ENCODE results near the gene GRID1.

Gene GRID1

DNA sequence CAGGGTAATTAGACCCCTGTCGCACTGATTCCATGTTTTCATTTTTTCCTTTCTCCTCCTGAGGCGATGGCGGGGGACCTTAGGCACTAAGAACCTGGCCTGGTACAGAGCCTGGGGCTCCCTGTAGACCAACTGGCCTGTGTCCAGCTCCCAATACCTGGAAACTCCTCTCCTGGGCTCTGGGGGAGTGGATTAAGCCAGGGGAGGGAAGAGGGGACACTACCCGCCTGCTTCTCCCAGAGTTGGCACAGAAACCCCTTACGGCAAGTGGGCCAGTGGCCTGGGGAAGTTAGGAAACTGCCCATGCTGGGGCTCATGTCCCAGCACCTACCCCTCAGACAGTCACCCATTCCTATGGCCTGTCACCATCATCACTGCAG is 121.6 kb downstream of the GRID1 start:
- H4K20me1 ChIP-seq (ENCODE audit: insufficient read depth, low read length), result no peaks in the 10 kb centered on the region
- no peak overlapping the region for H3K27ac ChIP-seq (ENCODE audit: low read depth, low read length, poor library complexity, severe bottlenecking)
- H3K4me1 ChIP-seq (ENCODE audit: insufficient read depth, low read length, severe bottlenecking), result no peaks in the 10 kb centered on the region
- no peaks in the 10 kb centered on the region for H3K79me2 ChIP-seq (ENCODE audit: insufficient read depth, low read length)
- H3K9me3 ChIP-seq (ENCODE audit: low read length), result no peaks in the 10 kb centered on the region
- no peaks in the 10 kb centered on the region for H3K27me3 ChIP-seq (ENCODE audit: insufficient read depth, low read length)
- H3K9me2 ChIP-seq (ENCODE audit: low read depth, low read length), result no peaks in the 10 kb centered on the region
- no peak overlapping the region for H2AFZ ChIP-seq (ENCODE audit: low read length)
- no peak overlapping the region for H3K9ac ChIP-seq (ENCODE audit: low read length)
- H3F3A ChIP-seq (ENCODE audit: insufficient read depth, low read length), result no peaks in the 10 kb centered on the region
- H3K36me3 ChIP-seq (ENCODE audit: insufficient read depth, low read length), result no peaks in the 10 kb centered on the region
- H3K4me2 ChIP-seq (ENCODE audit: low read length), result no peak overlapping the region
- no peak overlapping the region for H3K4me3 ChIP-seq (ENCODE audit: low read depth, low read length, poor library complexity, severe bottlenecking)
- TF ChIP-seq, protein P1, sequence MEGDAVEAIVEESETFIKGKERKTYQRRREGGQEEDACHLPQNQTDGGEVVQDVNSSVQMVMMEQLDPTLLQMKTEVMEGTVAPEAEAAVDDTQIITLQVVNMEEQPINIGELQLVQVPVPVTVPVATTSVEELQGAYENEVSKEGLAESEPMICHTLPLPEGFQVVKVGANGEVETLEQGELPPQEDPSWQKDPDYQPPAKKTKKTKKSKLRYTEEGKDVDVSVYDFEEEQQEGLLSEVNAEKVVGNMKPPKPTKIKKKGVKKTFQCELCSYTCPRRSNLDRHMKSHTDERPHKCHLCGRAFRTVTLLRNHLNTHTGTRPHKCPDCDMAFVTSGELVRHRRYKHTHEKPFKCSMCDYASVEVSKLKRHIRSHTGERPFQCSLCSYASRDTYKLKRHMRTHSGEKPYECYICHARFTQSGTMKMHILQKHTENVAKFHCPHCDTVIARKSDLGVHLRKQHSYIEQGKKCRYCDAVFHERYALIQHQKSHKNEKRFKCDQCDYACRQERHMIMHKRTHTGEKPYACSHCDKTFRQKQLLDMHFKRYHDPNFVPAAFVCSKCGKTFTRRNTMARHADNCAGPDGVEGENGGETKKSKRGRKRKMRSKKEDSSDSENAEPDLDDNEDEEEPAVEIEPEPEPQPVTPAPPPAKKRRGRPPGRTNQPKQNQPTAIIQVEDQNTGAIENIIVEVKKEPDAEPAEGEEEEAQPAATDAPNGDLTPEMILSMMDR (IDR thresholded peaks at IDR 0.05; ENCODE audit: low read length), result no peak
- no peak for TF ChIP-seq EZH2 (IDR thresholded peaks at IDR 0.05; ENCODE audit: borderline replicate concordance, low read length)

DNA sequence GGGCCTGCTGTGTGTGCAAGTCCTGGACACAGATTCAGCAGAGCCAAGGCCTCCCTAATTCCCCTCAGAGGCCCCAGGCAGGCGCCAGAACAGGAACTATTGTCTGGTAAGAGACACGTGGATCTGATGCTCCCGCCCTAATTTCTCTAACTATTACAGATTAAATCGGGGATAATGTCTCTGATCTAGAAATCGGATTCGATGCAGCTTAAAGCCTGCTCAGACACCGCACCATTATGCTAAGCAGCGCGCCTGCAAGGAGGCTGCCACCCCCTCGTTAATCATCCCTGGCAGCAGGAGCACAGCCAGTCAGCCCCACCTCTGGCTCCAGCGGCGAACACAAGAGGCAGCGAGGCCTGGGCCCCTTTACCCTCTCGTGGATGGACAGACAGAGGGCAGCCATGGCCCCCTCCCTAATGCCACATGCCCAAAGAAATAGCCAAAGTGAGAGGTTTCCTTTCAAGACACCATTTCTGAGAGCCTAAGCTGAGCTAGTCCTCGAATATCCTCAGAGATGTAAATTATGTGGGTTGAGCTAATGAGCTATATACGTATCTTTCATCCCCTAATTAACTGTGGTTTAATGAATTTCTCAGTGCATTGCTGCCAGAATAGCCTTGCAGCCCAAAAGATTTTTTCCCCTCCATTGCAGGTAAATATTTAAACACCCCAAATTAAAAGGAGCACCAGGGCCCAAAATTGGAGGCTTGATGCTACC is 122.1 kb downstream of the GRID1 start:
- H3K36me3 ChIP-seq (ENCODE audit: insufficient read depth, low read length), result no peaks in the 10 kb centered on the region
- no peaks in the 10 kb centered on the region for H3K4me1 ChIP-seq (ENCODE audit: insufficient read depth, low read length, severe bottlenecking)
- H3K27me3 ChIP-seq (ENCODE audit: insufficient read depth, low read length), result no peaks in the 10 kb centered on the region
- TF ChIP-seq, protein P1 (IDR thresholded peaks at IDR 0.05; ENCODE audit: low read length), result no peak
- H3K79me2 ChIP-seq (ENCODE audit: insufficient read depth, low read length), result no peaks in the 10 kb centered on the region
- no peaks in the 10 kb centered on the region for H4K20me1 ChIP-seq (ENCODE audit: insufficient read depth, low read length)
- no peak overlapping the region for H3K27ac ChIP-seq (ENCODE audit: low read depth, low read length, poor library complexity, severe bottlenecking)
- H2AFZ ChIP-seq (ENCODE audit: low read length), result no peak overlapping the region
- H3K4me2 ChIP-seq (ENCODE audit: low read length), result no peak overlapping the region
- no peak overlapping the region for H3K4me3 ChIP-seq (ENCODE audit: low read depth, low read length, poor library complexity, severe bottlenecking)
- no peaks in the 10 kb centered on the region for H3K9me3 ChIP-seq (ENCODE audit: low read length)
- H3F3A ChIP-seq (ENCODE audit: insufficient read depth, low read length), result no peaks in the 10 kb centered on the region
- H3K9me2 ChIP-seq (ENCODE audit: low read depth, low read length), result no peaks in the 10 kb centered on the region
- no peak overlapping the region for H3K9ac ChIP-seq (ENCODE audit: low read length)

DNA sequence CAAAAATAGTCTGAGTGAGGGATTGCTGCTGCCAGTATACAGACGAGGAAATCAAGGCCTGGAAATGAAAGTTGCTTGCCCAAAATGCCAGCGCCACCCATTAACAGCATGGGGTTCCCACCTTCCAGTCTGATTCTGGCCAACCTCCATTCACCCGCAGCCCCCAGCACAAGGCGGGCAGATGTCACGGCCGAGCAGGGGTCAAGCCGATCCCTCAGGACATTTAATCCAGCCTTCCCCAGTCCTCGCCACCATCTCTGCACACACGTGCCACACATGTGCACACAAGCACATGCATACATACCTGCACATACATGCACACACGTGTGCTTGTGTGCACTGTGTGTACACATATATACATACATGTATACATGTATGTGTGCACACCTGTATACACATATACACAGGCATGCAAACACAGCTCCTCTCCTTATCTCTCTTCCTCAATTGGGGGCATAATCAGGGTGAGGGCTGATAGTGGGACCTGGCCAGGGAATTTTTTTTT is 122.9 kb downstream of the GRID1 start:
- no peaks in the 10 kb centered on the region for H3K4me1 ChIP-seq (ENCODE audit: insufficient read depth, low read length, severe bottlenecking)
- H2AFZ ChIP-seq (ENCODE audit: low read length), result no peak overlapping the region
- no peak overlapping the region for H3K4me3 ChIP-seq (ENCODE audit: low read depth, low read length, poor library complexity, severe bottlenecking)
- no peaks in the 10 kb centered on the region for H3K9me2 ChIP-seq (ENCODE audit: low read depth, low read length)
- no peaks in the 10 kb centered on the region; the same call in 1 of the 2 replicates for H3K27me3 ChIP-seq (ENCODE audit: insufficient read depth, low read length)
- no peak for TF ChIP-seq EZH2 (IDR thresholded peaks at IDR 0.05; ENCODE audit: borderline replicate concordance, low read length)
- TF ChIP-seq, protein P1 (IDR thresholded peaks at IDR 0.05; ENCODE audit: low read length), result no peak
- no peaks in the 10 kb centered on the region for H3K36me3 ChIP-seq (ENCODE audit: insufficient read depth, low read length)
- H3F3A ChIP-seq (ENCODE audit: insufficient read depth, low read length), result no peaks in the 10 kb centered on the region
- no peak overlapping the region for H3K9ac ChIP-seq (ENCODE audit: low read length)
- no peaks in the 10 kb centered on the region for H4K20me1 ChIP-seq (ENCODE audit: insufficient read depth, low read length)
- no peak overlapping the region for H3K4me2 ChIP-seq (ENCODE audit: low read length)
- no peaks in the 10 kb centered on the region for H3K9me3 ChIP-seq (ENCODE audit: low read length)
- H3K27ac ChIP-seq (ENCODE audit: low read depth, low read length, poor library complexity, severe bottlenecking), result no peak overlapping the region
- H3K79me2 ChIP-seq (ENCODE audit: insufficient read depth, low read length), result no peaks in the 10 kb centered on the region
